ENCODE data around the gene PRKAR2A. TPM values are rescaled to one million over a fixed set of nuclear protein-coding genes. Genes with fewer than 3 reads are reported as not detected.

Gene PRKAR2A
- total and polyA plus RNA-seq, 9 of the 15 experiments (the other 6 are each of a cell fraction or from before 2014, with no cell fraction given) = 15.9 to 84.5 (median 37.6) TPM

GRCh38 chr3:48894516-48894915 is 46.8 kb upstream of the PRKAR2A start:
- FAIRE-seq = no peak
- TF ChIP-seq AFF4 (CRISPR knock-in tag; IDR thresholded peaks at IDR 0.05) = no peak
- TF ChIP-seq PHB2 (IDR thresholded peaks at IDR 0.05; ENCODE audit: low read depth) = no peak
- TF ChIP-seq ZBTB7A (IDR thresholded peaks at IDR 0.05; ENCODE audit: borderline replicate concordance, control insufficient read depth, low read depth, low read length) = no peak
- no peak for TF ChIP-seq RBM34 (IDR thresholded peaks at IDR 0.05; ENCODE audit: borderline replicate concordance, insufficient read depth, low read length)
- TF ChIP-seq ZNF77 (CRISPR knock-in tag; IDR thresholded peaks at IDR 0.05) = no peak
- no peak for TF ChIP-seq TRIM28 (IDR thresholded peaks at IDR 0.05)
- TF ChIP-seq CUX1 (CRISPR knock-in tag; IDR thresholded peaks at IDR 0.05) = no peak
- no peak for TF ChIP-seq ZFX (CRISPR knock-in tag; IDR thresholded peaks at IDR 0.05)
- no peak for TF ChIP-seq CBFA2T3 (IDR thresholded peaks at IDR 0.05)
- TF ChIP-seq SP1 (CRISPR knock-in tag; IDR thresholded peaks at IDR 0.05) = no peak
- no peak for TF ChIP-seq ZNF699 (CRISPR knock-in tag; IDR thresholded peaks at IDR 0.05; ENCODE audit: insufficient replicate concordance)
- TF ChIP-seq CCAR2 (IDR thresholded peaks at IDR 0.05; ENCODE audit: low read depth, low read length) = no peak
- TF ChIP-seq CTCFL (IDR thresholded peaks at IDR 0.05; ENCODE audit: borderline replicate concordance, insufficient read depth, low read depth, low read length, poor library complexity, severe bottlenecking) = no peak

More at GRCh38 chr3:48894516-48894915, 46.8 kb upstream of the PRKAR2A start:
- Histone ChIP-seq H3K79me2 (ENCODE audit: control insufficient read depth, insufficient read depth, low read length) (peaks cover 13% of the 10 kb centered on the region; the same call in 2 of the 3 replicates), H3K4me2 (ENCODE audit: insufficient read depth, low read length) (no peak overlapping the region), H3K4me1 (replicated peaks in 1 of 2; ENCODE audit: control insufficient read depth in 2 of 2, insufficient read depth in 2 of 2, low read length in 2 of 2) (peaks cover 11 to 12% of the 10 kb centered on the region in 2 experiments; a peak in 4 of 5 replicates), H3K27ac (ENCODE audit: extremely low read depth, low read depth, low read length) (no peak overlapping the region), H2AFZ (ENCODE audit: low read depth, low read length) (no peak overlapping the region), H4K20me1 (replicated peaks; ENCODE audit: control insufficient read depth, insufficient read depth, low read length) (no peaks in the 10 kb centered on the region), H3K9me1 (ENCODE audit: control insufficient read depth, insufficient read depth, low read length) (no peaks in the 10 kb centered on the region), H3K9ac (ENCODE audit: insufficient read depth in 1 of 2, low read depth in 2 of 2, low read length in 2 of 2) (no peak overlapping the region), H3K36me3 (ENCODE audit: control insufficient read depth, insufficient read depth, low read length) (no peaks in the 10 kb centered on the region), H3K27me3 (ENCODE audit: control insufficient read depth in 2 of 2, insufficient read depth in 2 of 2, low read length in 2 of 2) (no peaks in the 10 kb centered on the region), H3K9me3 (replicated peaks; ENCODE audit: control insufficient read depth, insufficient read depth, low read depth, low read length) (no peaks in the 10 kb centered on the region), H3K4me3 (no peak overlapping the region)
- CTCF ChIA-PET (ENCODE audit: low intra/inter-chr PET ratio) = no interaction called here
- 100% methylated on average over 3 of the region's 6 CpGs for WGBS (ENCODE audit: insufficient coverage, low coverage, missing lambda C conversion rate)
- POLR2A ChIA-PET = no interaction called here
- no TSS peak for BruUV-seq (replicated peaks)
- intact Hi-C loops (cut with micrococcal nuclease) = no loop called here
- DNase-seq (ENCODE audit: extremely low read depth in 1 of 4, low spot score in 3 of 4) (no peak), ATAC-seq (no peak)
- in situ Hi-C loops (cut with MboI) = no loop called here

All from K562 (cell line).